Thyroid gland (tissue), 4 donors: Measurements from ENCODE around the gene COX8A. TPM values are rescaled to one million over a fixed set of nuclear protein-coding genes. Genes with fewer than 3 reads are reported as not detected.
"Not testable (repeated sequence)": the region's sequence is repeated elsewhere in the genome, so short reads cannot be mapped to it uniquely, and the experiment has no call there.

Experiments used
- DNase-seq, 2 donors: peaks; one replicate each; pipeline ENCODE4 v3.0.0-alpha.2; 2019
- H3K27ac ChIP-seq, 3 donors: fragments of 200-600 bp; sonication (generic); 1 replicate in 2 of 3; 2 replicates in 1 of 3; pipeline ENCODE4 v1.5.1; 2016 to 2019; ENCODE audit warnings: mild to moderate bottlenecking in 1 of 3, moderate library complexity in 1 of 3
- H3K27me3 ChIP-seq: fragments of 200-600 bp; sonication (generic); one replicate; pipeline ENCODE4 v1.5.1; 2019
- H3K36me3 ChIP-seq, 2 donors: fragments of 200-600 bp; sonication (generic); one replicate each; pipeline ENCODE4 v1.5.1; 2016 to 2019
- H3K4me1 ChIP-seq, 2 donors: fragments of 200-600 bp; sonication (generic); one replicate each; pipeline ENCODE4 v1.5.1; 2017 to 2019
- H3K4me3 ChIP-seq, 3 donors: fragments of 200-600 bp; sonication (generic); replicated peaks in 1 of 3; 1 replicate in 2 of 3; 2 replicates in 1 of 3; pipeline ENCODE4 v1.5.1; 2016; ENCODE audit warnings: mild to moderate bottlenecking in 1 of 3
- H3K9me3 ChIP-seq: fragments of 200-600 bp; sonication (generic); one replicate; pipeline ENCODE4 v1.5.1; 2017
- CTCF ChIP-seq, 6 experiments: fragments of 200-600 bp in 3 of 6; fragments of 450-650 bp in 3 of 6; sonication (generic) in 3 of 6; IDR thresholded peaks; one replicate each; pipeline ENCODE4 v1.5.1; 2016 to 2019; ENCODE audit warnings: antibody characterized with exemption in 6 of 6, mild to moderate bottlenecking in 2 of 6, inconsistent platforms in 1 of 6, moderate library complexity in 1 of 6
- POLR2A ChIP-seq, 2 donors: fragments of 450-650 bp; IDR thresholded peaks; one replicate each; pipeline ENCODE4 v1.6.1; 2017; ENCODE audit warnings: antibody characterized with exemption in 2 of 2, mild to moderate bottlenecking in 2 of 2, moderate library complexity in 1 of 2
- whole genome bisulfite sequencing, 2 donors: methylation state at CpG; one replicate each; pipeline ENCODE4 v1.1.5; 2017; 5-methylcytosine and 5-hydroxymethylcytosine counted together
- intact Hi-C: fragments of 100-400 bp; cut with DNase I; formaldehyde crosslinking; loops from one replicate; pipeline ENCODE4 v1.15.1; 2023
- total RNA-seq, 4 donors: library from RNA; depleted of rRNA; stranded (reverse); fragments of >200 nt; gene quantifications; one replicate each; pipeline ENCODE4 v1.2.3, GENCODE V29; 2016

Gene COX8A
- total RNA-seq, 4 donors from 2014 or later: 210 to 787 (median 471) TPM

GRCh38 chr11:63952570-63952969, 21.9 kb upstream of the COX8A start:
- intact Hi-C loops: no loop called here
- Histone ChIP-seq H3K27ac (no peak overlapping the region), H3K36me3 (peaks cover 25 to 33% of the 10 kb centered on the region in 2 donors), H3K9me3 (no peaks in the 10 kb centered on the region), H3K27me3 (no peaks in the 10 kb centered on the region), H3K4me1 (no peaks in the 10 kb centered on the region), H3K4me3 (no peak overlapping the region)
- 96 to 100% methylated on average over 4 of the region's 4 CpGs for WGBS, 2 donors
- TF ChIP-seq POLR2A (IDR thresholded peaks at IDR 0.05): no peak
- no peak for TF ChIP-seq CTCF (IDR thresholded peaks at IDR 0.05)
- DNase-seq: no peak

DNA sequence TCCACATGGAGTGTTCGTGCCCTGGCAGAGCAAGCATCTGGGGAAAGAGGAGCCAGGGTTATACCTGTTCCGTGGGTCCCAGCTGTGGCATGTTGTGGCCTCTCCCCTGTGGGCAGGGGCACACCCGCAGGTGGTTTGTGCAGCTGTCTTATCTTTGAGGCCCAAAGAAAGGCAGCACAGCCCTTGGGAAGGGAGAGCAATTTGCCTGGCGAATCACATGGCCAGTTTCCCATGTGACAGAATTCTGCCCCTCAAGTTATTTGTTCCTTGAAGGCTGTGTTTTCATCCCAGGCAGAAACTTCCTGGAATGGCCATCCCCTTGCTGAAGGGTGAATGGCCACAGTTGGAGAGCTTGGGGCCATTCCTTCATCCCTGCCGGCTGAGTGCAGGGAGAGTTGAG, 16.4 kb upstream of the COX8A start:
- intact Hi-C loops: no loop called here
- Histone ChIP-seq H3K27ac (no peak overlapping the region), H3K27me3 (no peaks in the 10 kb centered on the region), H3K4me3 (no peak overlapping the region), H3K36me3 (peaks cover 20 to 28% of the 10 kb centered on the region in 2 donors), H3K4me1 (no peaks in the 10 kb centered on the region), H3K9me3 (no peaks in the 10 kb centered on the region)
- DNase-seq: no peak
- WGBS, 2 donors: 88 to 97% methylated on average over 2 to 4 of the region's 5 CpGs
- no peak for TF ChIP-seq CTCF (IDR thresholded peaks at IDR 0.05)
- TF ChIP-seq POLR2A (IDR thresholded peaks at IDR 0.05): no peak

GRCh38 chr11:63961608-63962412, 12.6 kb upstream of the COX8A start:
- H3K9me3 ChIP-seq: no peaks in the 10 kb centered on the region
- no peak for DNase-seq
- H3K27me3 ChIP-seq: no peaks in the 10 kb centered on the region
- H3K4me1 ChIP-seq: no peaks in the 10 kb centered on the region
- H3K4me3 ChIP-seq: no peak overlapping the region
- TF ChIP-seq POLR2A (IDR thresholded peaks at IDR 0.05) (no peak), CTCF (IDR thresholded peaks at IDR 0.05) (no peak)
- H3K27ac ChIP-seq: no peak overlapping the region
- intact Hi-C loops: no loop called here
- no peaks in the 10 kb centered on the region for H3K36me3 ChIP-seq
- WGBS, 2 donors: 35% methylated on average over 12 to 19 of the region's 19 CpGs

GRCh38 chr11:63963895-63964294, 10.5 kb upstream of the COX8A start:
- H3K27ac ChIP-seq, H3K27me3 ChIP-seq, H3K9me3 ChIP-seq, H3K4me3 ChIP-seq, intact Hi-C loops, H3K4me1 ChIP-seq, H3K36me3 ChIP-seq, DNase-seq: not testable (repeated sequence)
- 95 to 96% methylated on average over 4 of the region's 4 CpGs for WGBS, 2 donors

GRCh38 chr11:63966444-63966843, 8.0 kb upstream of the COX8A start:
- Histone ChIP-seq H3K36me3 (no peaks in the 10 kb centered on the region), H3K27ac (no peak overlapping the region), H3K9me3 (no peaks in the 10 kb centered on the region), H3K4me3 (no peak overlapping the region), H3K27me3 (no peaks in the 10 kb centered on the region), H3K4me1 (no peaks in the 10 kb centered on the region)
- WGBS, 2 donors: 92 to 100% methylated on average over 1 of the region's 1 CpG
- DNase-seq: no peak
- TF ChIP-seq POLR2A (IDR thresholded peaks at IDR 0.05) (no peak), CTCF (IDR thresholded peaks at IDR 0.05) (no peak)
- intact Hi-C loops: no loop called here
